ENCODE data around the gene TNFRSF8. TPM values are rescaled to one million over a fixed set of nuclear protein-coding genes. Genes with fewer than 3 reads are reported as not detected.

Gene TNFRSF8
- total RNA-seq, 1 donor from 2014 or later: not detected

DNA sequence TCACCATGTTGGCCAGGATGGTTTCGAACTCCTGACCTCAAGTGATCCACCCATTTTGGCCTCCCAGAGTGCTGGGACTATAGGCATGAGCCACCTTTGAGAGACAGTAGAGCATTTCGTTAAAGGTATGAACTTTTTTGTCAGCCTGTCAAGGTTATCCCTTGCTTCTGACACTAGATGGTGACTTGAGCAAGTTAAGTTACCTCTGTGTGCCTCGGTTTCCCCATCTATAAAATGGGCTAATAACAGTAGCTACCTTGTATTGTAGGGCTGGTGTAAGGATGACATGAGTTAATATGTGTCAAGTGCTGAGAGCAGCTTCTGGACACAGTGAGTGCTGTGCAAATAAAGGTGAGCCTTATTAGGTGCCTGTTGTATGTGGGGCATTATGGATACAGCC is 8.8 kb downstream of the TNFRSF8 start:
- Mint-ChIP-seq H3K4me1 (peaks cover 12% of the 10 kb centered on the region), H3K4me3 (no peak overlapping the region), H3K27ac (ENCODE audit: unreplicated experiment) (no peak overlapping the region), H3K9me3 (no peaks in the 10 kb centered on the region), H3K36me3 (ENCODE audit: low read depth) (no peaks in the 10 kb centered on the region), H3K27me3 (ENCODE audit: low read depth) (peaks cover 16% of the 10 kb centered on the region)
- TF ChIP-seq, protein P1, sequence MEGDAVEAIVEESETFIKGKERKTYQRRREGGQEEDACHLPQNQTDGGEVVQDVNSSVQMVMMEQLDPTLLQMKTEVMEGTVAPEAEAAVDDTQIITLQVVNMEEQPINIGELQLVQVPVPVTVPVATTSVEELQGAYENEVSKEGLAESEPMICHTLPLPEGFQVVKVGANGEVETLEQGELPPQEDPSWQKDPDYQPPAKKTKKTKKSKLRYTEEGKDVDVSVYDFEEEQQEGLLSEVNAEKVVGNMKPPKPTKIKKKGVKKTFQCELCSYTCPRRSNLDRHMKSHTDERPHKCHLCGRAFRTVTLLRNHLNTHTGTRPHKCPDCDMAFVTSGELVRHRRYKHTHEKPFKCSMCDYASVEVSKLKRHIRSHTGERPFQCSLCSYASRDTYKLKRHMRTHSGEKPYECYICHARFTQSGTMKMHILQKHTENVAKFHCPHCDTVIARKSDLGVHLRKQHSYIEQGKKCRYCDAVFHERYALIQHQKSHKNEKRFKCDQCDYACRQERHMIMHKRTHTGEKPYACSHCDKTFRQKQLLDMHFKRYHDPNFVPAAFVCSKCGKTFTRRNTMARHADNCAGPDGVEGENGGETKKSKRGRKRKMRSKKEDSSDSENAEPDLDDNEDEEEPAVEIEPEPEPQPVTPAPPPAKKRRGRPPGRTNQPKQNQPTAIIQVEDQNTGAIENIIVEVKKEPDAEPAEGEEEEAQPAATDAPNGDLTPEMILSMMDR (conservative IDR thresholded peaks at IDR 0.05): no peak
- no peak for DNase-seq (ENCODE audit: low read depth, low spot score)

DNA sequence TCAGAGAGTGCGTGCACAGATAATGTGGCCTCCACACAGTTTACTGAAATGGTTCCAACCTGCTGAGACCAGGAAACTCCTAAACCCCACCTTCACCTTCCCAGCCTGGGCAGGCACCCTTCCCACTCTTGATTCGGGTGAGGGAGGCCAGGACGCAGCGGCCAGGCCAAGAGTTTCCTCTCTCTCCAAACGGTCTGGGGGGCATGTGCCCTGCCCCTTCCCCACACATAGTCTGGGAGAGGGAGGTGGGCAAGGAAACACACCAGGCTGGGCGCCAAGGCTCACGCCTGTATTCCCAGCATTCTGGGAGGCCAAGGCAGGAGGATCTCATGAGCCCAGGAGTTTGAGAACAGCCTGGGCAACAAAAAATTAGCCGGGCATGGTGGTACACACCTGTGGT is 9.6 kb downstream of the TNFRSF8 start:
- no peaks in the 10 kb centered on the region for H3K9me3 Mint-ChIP-seq
- H3K27ac Mint-ChIP-seq (ENCODE audit: unreplicated experiment): no peak overlapping the region
- TF ChIP-seq, protein P1 (conservative IDR thresholded peaks at IDR 0.05): no peak
- H3K27me3 Mint-ChIP-seq (ENCODE audit: low read depth): peaks cover 19% of the 10 kb centered on the region
- no peaks in the 10 kb centered on the region for H3K36me3 Mint-ChIP-seq (ENCODE audit: low read depth)
- H3K4me3 Mint-ChIP-seq: no peak overlapping the region
- peaks cover 9% of the 10 kb centered on the region for H3K4me1 Mint-ChIP-seq
- DNase-seq (ENCODE audit: low read depth, low spot score): no peak

DNA sequence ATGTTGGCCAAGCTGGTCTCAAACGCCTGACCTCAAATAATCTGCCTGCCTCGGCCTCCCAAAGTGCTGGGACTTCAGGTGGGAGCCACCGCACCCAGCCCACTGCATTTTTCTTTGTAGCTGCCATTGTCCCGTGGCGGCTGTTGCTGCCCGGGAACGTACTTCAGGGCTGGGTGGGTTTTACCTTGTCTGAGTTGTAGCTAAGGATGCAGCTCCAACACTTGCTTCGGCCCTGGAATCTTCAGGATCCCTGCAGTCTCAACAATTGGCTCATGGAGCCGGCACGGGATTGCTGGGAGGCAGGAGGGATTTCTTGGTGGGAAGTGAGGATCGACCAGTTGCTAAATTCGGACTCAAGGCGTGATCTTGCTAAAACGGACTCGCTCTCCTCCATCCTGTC is 10.7 kb downstream of the TNFRSF8 start:
- no peak for DNase-seq (ENCODE audit: low read depth, low spot score)
- H3K27me3 Mint-ChIP-seq (ENCODE audit: low read depth): peaks cover 14% of the 10 kb centered on the region
- TF ChIP-seq, protein P1 (conservative IDR thresholded peaks at IDR 0.05): no peak
- no peak overlapping the region for H3K27ac Mint-ChIP-seq (ENCODE audit: unreplicated experiment)
- H3K36me3 Mint-ChIP-seq (ENCODE audit: low read depth): no peaks in the 10 kb centered on the region
- no peak overlapping the region for H3K4me3 Mint-ChIP-seq
- H3K4me1 Mint-ChIP-seq: no peaks in the 10 kb centered on the region
- H3K9me3 Mint-ChIP-seq: no peaks in the 10 kb centered on the region

DNA sequence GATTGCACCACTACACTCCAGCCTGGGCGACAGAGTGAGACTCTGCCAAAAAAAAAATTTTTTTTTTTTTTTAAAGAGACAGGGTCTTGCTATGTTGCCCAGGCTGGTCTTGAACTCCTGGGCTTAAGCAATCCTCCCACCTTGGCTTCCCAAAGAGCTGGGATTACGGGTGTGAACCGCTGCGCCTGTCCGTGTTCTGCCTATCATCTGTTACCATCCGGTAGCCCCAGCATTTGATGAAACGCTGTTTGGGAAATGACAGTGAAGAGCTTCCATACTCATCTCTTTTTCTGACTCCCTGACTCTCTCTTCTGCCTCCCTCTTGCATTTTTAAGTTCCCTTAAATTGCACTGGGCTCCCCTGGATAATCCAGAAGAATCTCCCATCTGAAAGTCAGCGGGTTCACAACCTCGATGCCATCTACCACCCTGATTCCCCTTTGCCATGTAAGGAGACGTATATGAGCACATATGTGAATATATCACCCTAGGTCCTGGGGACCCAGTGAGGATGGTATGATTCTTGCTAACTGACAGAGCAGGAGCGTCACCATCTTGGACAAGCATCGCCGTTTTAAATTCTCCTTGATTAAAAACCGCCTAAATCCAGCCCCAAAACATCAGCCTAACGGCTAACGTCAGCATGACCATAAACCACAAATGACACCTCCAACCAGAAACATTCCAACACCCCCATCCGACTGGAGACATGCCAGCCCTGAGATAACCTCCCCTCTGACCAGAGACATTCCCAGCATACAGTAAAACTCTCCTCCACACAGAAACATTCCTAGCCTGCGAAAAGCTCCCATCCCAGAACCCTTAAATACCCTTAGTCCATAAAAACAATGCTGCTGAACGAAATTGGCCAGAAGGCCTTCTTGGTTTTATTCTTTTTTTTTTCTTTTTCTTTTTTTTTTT is 12.4 kb downstream of the TNFRSF8 start:
- Mint-ChIP-seq H3K36me3 (ENCODE audit: low read depth) (no peaks in the 10 kb centered on the region), H3K27ac (ENCODE audit: unreplicated experiment) (no peak overlapping the region), H3K27me3 (ENCODE audit: low read depth) (peaks cover 13% of the 10 kb centered on the region), H3K4me1 (peaks cover 3% of the 10 kb centered on the region), H3K9me3 (no peaks in the 10 kb centered on the region), H3K4me3 (no peak overlapping the region)
- TF ChIP-seq, protein P1 (conservative IDR thresholded peaks at IDR 0.05): no peak
- no peak for DNase-seq (ENCODE audit: low read depth, low spot score)

DNA sequence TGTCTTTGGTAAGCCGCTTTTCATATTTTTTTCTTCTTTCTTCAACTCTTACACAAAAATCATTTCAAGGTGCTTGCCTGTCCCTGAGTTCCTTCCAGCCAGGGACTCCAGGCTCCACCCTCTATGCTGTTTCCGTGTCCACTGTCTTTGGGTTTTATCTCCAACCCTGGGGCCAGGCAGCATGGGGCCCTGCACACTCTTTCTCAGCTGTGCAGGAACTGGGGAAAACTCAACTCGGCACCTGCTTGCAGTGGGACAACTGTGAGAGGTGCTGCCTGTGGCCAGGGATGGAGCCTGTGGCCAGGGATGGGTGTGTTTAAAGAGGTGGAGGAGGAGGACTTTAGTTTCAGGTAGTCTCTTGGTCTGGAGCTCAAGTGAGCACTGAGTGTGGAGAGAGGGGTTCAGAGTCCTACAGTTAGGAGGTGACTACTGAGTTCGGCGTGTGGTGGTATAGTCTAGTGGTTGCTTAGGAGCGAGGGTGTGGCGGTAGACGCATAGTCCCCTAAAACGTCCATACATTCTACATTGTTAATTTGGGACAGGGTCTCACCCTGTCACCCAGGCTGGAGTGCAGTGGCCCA is 13.4 kb downstream of the TNFRSF8 start:
- H3K4me3 Mint-ChIP-seq: no peak overlapping the region
- peaks cover 13% of the 10 kb centered on the region for H3K27me3 Mint-ChIP-seq (ENCODE audit: low read depth)
- TF ChIP-seq, protein P1 (conservative IDR thresholded peaks at IDR 0.05): no peak
- H3K4me1 Mint-ChIP-seq: peaks cover 3% of the 10 kb centered on the region
- no peaks in the 10 kb centered on the region for H3K9me3 Mint-ChIP-seq
- H3K36me3 Mint-ChIP-seq (ENCODE audit: low read depth): no peaks in the 10 kb centered on the region
- H3K27ac Mint-ChIP-seq (ENCODE audit: unreplicated experiment): no peak overlapping the region
- no peak for DNase-seq (ENCODE audit: low read depth, low spot score)
